GM19372 (cell line): ENCODE results near the gene PAIP2B.

Experiments used
- ATAC-seq: cut with Tn5 transposase; IDR thresholded peaks from one replicate; pipeline ENCODE4 v1.9.1; 2021; ENCODE audit warnings: mild to moderate bottlenecking, low read depth, moderate library complexity; ENCODE audit not compliant: unreplicated experiment

Gene PAIP2B

DNA sequence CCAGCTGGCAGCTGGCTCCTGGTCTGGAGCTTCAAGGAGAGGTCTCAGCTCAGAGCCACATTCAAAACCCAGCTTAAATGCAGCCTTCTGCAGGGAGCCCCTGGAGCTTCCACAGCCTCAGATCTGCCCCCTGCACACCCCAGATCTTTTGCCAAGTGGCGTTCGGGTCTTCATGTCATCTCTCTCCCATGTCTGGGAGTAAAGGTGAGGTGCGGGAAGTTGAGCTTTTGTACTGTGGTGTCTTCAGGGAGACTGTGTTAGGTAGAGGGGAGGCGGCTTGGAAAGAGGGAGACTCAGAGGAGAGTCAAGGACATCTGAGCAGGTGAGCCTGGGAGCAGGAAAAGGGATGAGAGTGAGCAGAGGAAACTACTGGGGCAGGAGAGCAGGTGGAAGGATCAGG is 71.1 kb downstream of the PAIP2B start:
- no peak for ATAC-seq

DNA sequence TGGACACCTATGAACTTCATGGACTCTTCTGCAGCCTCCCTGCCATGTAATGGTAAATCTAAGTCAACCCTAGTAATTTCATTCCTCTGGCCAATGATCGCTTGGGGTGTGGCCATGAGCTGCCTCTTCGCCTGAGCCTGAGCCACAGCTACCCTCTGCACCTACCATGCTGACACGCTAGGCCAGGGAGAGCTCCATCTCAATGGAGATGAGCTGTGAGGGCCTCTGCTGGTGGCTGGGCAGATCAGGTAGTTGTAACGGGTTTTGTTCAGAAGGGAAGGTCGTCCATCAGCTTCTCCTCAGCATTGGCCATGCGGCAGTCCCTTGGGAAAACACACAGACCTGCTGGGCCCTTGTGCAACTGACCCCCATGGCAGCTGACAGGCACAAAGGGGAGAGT is 72.1 kb downstream of the PAIP2B start:
- ATAC-seq, result peak; percentile 72

DNA sequence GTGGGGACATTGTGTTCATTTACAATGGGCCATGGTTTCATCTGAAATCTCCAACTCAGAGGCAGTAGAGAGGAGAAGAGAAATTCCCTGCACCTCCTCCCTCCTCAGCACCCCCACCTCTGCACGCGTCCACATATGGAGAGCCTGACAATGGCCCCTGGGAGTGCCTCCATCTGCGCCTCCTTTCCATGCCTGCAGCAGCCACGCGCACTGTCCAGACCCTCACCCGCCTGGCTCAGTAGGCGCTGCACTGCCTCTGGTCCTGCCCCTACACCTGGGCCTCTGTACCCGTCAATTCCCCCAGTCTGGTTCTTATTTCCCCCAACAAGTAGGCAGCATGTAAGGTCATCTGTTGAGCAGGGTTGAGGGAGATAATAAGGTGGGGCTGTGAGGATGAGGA is 72.6 kb downstream of the PAIP2B start:
- ATAC-seq, result no peak

DNA sequence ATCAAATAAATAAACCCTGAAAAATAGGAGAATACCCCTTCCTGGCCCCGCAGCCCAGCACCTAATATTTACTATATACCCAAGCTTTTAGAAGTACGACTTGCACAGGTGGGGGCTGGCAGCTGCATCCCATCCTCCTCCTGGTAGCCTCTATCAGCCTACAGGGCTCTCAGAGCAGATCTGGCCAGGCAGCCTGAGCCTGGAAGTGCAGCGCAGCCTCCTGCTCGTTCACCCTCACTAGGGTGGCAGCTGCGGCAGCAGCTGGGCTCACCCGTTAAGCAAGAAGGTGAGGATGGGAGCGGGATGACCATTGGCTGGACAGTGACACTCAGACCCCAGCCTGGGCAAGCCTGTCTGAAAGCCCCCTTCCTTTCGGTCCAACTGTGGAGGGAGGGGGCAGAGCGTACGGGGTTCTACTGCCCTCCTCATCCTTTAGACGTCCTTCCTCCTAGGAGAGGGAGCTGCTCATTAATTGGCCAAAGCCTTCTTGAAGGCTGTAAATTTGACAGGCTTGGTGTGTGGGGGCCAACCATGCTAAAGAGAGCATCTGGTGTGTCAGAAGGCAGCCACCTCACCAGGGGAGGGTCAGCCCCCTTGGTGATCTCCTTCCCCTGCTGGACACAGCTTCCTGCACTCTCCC is 73.2 kb downstream of the PAIP2B start:
- ATAC-seq, result no peak

DNA sequence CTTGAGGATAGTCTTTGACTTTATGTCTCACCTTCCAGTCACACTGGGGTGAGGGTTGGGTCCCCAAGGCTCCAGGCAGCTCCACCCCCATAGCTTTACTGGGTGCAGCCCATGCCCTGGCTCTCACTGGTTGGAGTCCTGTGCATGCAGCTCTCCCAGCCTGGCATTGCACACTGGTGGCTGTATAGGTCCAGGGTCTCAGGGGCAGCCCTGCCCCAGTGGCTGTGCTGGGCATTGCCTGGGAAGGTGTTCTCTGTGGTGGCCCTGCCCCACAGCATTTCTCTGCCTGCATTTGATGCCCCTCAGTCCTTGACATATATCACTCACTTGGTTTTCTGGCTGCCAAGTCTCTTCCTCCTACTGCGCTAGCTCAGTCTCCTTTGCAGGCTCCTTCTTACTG is 75.3 kb downstream of the PAIP2B start:
- ATAC-seq, result no peak

DNA sequence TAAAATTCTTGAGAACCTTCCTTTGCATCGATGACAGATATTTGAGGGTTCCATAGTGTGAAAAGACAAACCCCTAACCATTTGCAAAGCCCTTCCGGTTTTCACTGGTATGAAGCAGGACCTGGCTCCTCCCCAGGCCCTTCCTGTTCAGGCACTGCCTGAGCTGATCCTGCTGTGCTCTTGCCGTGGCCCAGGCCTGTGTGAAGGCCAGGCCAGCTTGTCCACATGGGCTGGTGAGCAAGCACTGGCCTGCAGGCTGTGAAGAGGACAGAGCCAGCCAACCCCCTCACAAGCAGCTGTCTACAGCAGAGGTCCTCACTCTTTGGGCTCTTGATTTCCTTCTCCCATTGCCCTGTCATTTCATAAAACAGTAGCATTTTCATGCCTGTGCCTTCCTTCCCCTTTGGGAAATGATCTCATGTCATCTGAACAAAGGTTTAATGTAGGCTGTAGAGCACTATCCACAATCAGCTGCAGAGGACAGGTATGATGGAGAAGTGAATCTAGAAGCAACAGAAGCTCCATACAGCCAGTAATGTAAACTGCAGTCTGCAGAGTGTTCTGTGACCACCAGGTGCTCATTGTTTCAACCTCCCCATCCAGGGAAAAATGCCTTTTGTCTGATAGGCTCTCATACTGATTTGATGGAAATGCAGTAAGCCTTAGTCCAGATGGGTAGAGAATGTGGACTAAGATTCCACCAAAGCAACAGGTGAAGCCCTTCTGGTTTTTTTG is 76.7 kb downstream of the PAIP2B start:
- ATAC-seq, result no peak

DNA sequence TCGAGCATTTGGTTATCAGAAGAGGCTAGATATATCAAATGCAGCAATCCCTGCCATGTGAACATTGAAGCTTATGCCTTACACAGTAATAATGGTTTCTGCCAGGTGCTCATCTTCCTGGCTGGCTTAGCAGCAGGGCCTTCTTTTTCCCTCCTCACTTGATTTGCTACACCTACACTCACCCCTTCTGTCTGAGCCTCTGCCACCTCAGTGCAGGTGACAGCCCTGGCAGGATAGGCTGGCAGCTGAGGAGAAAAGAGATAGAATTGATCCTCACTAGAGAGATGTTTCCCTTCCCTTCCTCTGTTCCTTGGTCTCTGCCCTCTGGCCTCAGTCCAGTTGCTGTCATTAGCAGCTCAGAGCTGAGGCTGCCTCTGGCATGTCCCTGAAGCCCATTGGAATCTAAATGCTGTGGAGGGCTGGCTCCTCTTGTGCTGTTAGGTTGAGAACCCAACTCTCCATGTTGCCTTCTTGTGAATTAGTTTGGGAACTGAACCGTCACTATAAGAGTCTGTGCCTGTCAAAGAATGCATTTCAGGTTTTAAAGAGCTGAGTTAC is 78.3 kb downstream of the PAIP2B start:
- ATAC-seq, result no peak

DNA sequence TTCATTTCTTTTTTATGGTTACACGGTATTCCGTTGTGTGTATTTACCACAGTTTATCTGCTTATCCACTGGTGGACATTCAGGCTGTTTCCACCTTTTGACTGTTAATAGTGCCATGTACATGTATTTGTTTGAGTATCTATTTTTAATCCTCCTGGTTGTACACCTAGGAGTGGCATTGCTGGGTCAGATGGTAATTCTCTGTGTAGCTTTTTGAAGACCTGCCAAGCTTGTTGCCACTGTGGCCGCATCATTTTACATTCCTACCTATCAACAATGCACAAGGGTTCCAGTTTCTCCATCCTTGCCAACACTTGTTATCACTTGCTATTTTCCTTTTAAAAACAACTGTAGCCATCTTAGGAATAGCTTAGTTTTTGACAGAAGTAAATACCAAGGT is 83.1 kb downstream of the PAIP2B start:
- no peak for ATAC-seq

DNA sequence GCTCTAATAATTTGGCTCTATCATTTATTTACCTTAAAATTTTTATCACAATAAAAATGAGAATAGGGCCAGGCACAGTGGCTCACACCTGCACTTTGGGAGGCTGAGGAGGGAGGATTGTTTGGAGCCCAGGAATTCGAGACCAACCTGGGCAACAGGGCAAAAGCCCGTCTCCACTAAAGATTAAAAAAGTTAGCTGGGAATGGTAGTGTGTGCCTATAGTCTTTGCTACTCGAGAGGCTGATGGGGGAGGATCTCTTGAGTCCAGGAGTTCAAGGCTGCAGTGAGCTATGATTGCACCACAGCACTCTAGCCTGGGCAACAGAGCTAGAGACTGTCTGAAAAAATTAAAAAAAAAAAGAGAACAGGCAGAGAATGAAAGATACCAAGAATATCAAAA is 90.7 kb downstream of the PAIP2B start:
- ATAC-seq, result no peak

DNA sequence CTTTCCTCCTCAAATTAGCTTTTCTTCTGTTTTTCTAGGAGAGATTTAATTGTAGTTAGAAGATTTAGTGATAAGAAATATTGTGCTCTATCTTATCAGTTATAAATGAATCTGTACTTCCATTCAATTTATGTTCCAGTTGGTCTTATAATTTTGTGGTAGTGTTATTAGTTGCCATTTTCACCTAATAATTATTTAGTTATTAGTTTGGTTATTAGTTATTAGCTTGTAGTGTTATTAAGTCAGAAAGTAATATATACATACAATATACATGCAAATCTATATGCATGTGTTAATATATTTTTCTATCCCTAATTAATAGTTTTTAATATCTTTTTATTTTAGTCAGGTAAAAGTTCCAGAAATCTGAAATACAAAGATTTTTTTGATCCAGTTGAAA is 93.3 kb downstream of the PAIP2B start:
- no peak for ATAC-seq
